GM23338 (cell line): ENCODE data around the gene AKTIP. TPM values are rescaled to one million over a fixed set of nuclear protein-coding genes. Genes with fewer than 3 reads are reported as not detected.

Experiments
- ATAC-seq: fragments of 200-7000 bp; cut with Tn5 transposase; 3 replicates; pipeline ENCODE4 v1.9.1; 2020
- DNase-seq: peaks from one replicate; pipeline ENCODE4 v3.0.0-alpha.2; 2015; ENCODE audit warnings: low spot score
- H2AFZ ChIP-seq: fragments of 200-600 bp; sonication (generic); 2 replicates; pipeline ENCODE4 v1.8.0; 2016; ENCODE audit warnings: antibody characterized with exemption, mild to moderate bottlenecking, moderate library complexity
- H3F3A ChIP-seq: fragments of 200-600 bp; sonication (generic); replicated peaks from 2 replicates; pipeline ENCODE4 v1.8.0; 2017; ENCODE audit warnings: antibody characterized with exemption, mixed run types, low read depth
- H3K27ac ChIP-seq: fragments of 200-600 bp; sonication (generic); 2 replicates; pipeline ENCODE4 v1.6.1; 2016; ENCODE audit warnings: low read depth
- H3K27me3 ChIP-seq: fragments of 200-600 bp; sonication (generic); 2 replicates; pipeline ENCODE4 v1.8.0; 2016; ENCODE audit warnings: mild to moderate bottlenecking, mixed run types, moderate library complexity; ENCODE audit not compliant: insufficient read depth
- H3K36me3 ChIP-seq: fragments of 200-600 bp; sonication (generic); 2 replicates; pipeline ENCODE4 v1.8.0; 2016; ENCODE audit warnings: mild to moderate bottlenecking; ENCODE audit not compliant: insufficient read depth
- H3K4me1 ChIP-seq: fragments of 200-600 bp; sonication (generic); 2 replicates; pipeline ENCODE4 v1.8.0; 2016; ENCODE audit warnings: mild to moderate bottlenecking, moderate library complexity; ENCODE audit not compliant: insufficient read depth
- H3K4me2 ChIP-seq: fragments of 200-600 bp; sonication (generic); 2 replicates; pipeline ENCODE4 v1.7.1; 2017; ENCODE audit warnings: mixed run types
- H3K4me3 ChIP-seq: fragments of 200-600 bp; sonication (generic); 2 replicates; pipeline ENCODE4 v1.6.1; 2016; ENCODE audit warnings: mixed run types
- H3K79me2 ChIP-seq: fragments of 200-600 bp; sonication (generic); replicated peaks from 2 replicates; pipeline ENCODE4 v1.8.0; 2017; ENCODE audit warnings: mild to moderate bottlenecking; ENCODE audit not compliant: insufficient read depth
- H3K9me2 ChIP-seq: fragments of 200-600 bp; sonication (generic); 2 replicates; pipeline ENCODE4 v1.8.0; 2017; ENCODE audit not compliant: insufficient read depth
- H4K20me1 ChIP-seq: fragments of 200-600 bp; sonication (generic); replicated peaks from 2 replicates; pipeline ENCODE4 v1.8.0; 2017; ENCODE audit warnings: mild to moderate bottlenecking; ENCODE audit not compliant: insufficient read depth
- H3K27ac Mint-ChIP-seq: 2 replicates; pipeline ENCODE4 v1.8.0; 2020; ENCODE audit warnings: inconsistent platforms, mild to moderate bottlenecking, moderate library complexity, mixed read lengths
- H3K27me3 Mint-ChIP-seq: 3 replicates; pipeline ENCODE4 v1.8.0; 2022; ENCODE audit warnings: low read depth, mild to moderate bottlenecking, moderate library complexity, mixed read lengths, inconsistent platforms; ENCODE audit not compliant: insufficient read depth, poor library complexity
- H3K36me3 Mint-ChIP-seq: 3 replicates; pipeline ENCODE4 v1.8.0; 2021; ENCODE audit warnings: low read depth, mild to moderate bottlenecking, inconsistent platforms, moderate library complexity, mixed read lengths
- H3K4me1 Mint-ChIP-seq: 3 replicates; pipeline ENCODE4 v1.8.0; 2020; ENCODE audit warnings: mild to moderate bottlenecking, inconsistent platforms, mixed read lengths
- H3K4me3 Mint-ChIP-seq: 3 replicates; pipeline ENCODE4 v1.8.0; 2021; ENCODE audit warnings: moderate library complexity, mild to moderate bottlenecking, inconsistent platforms, mixed read lengths
- H3K9me3 Mint-ChIP-seq: 3 replicates; pipeline ENCODE4 v1.8.0; 2020; ENCODE audit warnings: moderate library complexity, mild to moderate bottlenecking, inconsistent platforms, mixed read lengths
- CREB1 ChIP-seq: fragments of 250-450 bp; sonication (Bioruptor Pico); IDR thresholded peaks from 2 replicates; pipeline ENCODE4 v1.5.0; 2020; ENCODE audit warnings: low read depth, mild to moderate bottlenecking, moderate library complexity
- CTCF ChIP-seq, 2 experiments: fragments of 200-600 bp in 1 of 2; sonication (generic) in 1 of 2; conservative IDR thresholded peaks; 2 replicates each; pipeline versions ENCODE4 v1.5.1 to v1.6.1; 2016 to 2017; ENCODE audit warnings: antibody characterized with exemption in 2 of 2, low read depth in 2 of 2, mild to moderate bottlenecking in 2 of 2, moderate library complexity in 1 of 2
- ETS1 ChIP-seq: IDR thresholded peaks from 2 replicates; pipeline ENCODE4 v1.6.1; 2016; ENCODE audit warnings: antibody characterized with exemption
- EZH2 ChIP-seq: fragments of 200-600 bp; sonication (generic); IDR thresholded peaks from one replicate; pipeline ENCODE4 v1.8.0; 2017; ENCODE audit warnings: antibody characterized with exemption, mild to moderate bottlenecking, low read depth; ENCODE audit not compliant: unreplicated experiment
- EZH2phosphoT487 ChIP-seq: fragments of 200-600 bp; sonication (generic); IDR thresholded peaks from one replicate; pipeline ENCODE4 v1.8.1; 2018; ENCODE audit warnings: antibody characterized with exemption; ENCODE audit not compliant: unreplicated experiment
- JUNB ChIP-seq: IDR thresholded peaks from one replicate; pipeline ENCODE4 v1.6.1; 2016; ENCODE audit warnings: antibody characterized with exemption; ENCODE audit not compliant: unreplicated experiment
- NANOG ChIP-seq: IDR thresholded peaks from 2 replicates; pipeline ENCODE4 v1.6.1; 2016; ENCODE audit warnings: antibody characterized with exemption, borderline replicate concordance
- POLR2AphosphoS5 ChIP-seq: IDR thresholded peaks from 2 replicates; pipeline ENCODE4 v1.6.1; 2016; ENCODE audit warnings: antibody characterized with exemption, low read depth
- REST ChIP-seq: IDR thresholded peaks from one replicate; pipeline ENCODE4 v1.6.1; 2018; ENCODE audit warnings: antibody characterized with exemption; ENCODE audit not compliant: unreplicated experiment
- STAT1 ChIP-seq: IDR thresholded peaks from one replicate; pipeline ENCODE4 v1.6.1; 2016; ENCODE audit warnings: antibody characterized with exemption; ENCODE audit not compliant: unreplicated experiment
- ZNF114 ChIP-seq: fragments of 250-450 bp; sonication (Bioruptor Pico); IDR thresholded peaks from 2 replicates; pipeline ENCODE4 v1.5.0; 2020; ENCODE audit warnings: mild to moderate bottlenecking, moderate library complexity
- ZNF331 ChIP-seq: fragments of 250-450 bp; sonication (Bioruptor Pico); IDR thresholded peaks from 2 replicates; pipeline ENCODE4 v1.5.0; 2020; ENCODE audit warnings: low read depth, mild to moderate bottlenecking, moderate library complexity
- polyA plus RNA-seq: library from polyadenylated mRNA; unstranded; fragments of >200 nt; fragmentation: Nextera tagmentation; extraction: Ambion mirVana; gene quantifications from 2 replicates; pipeline ENCODE4 v1.2.1, GENCODE V29; 2016
- total RNA-seq: library from RNA; depleted of rRNA; stranded (reverse); fragments of >200 nt; shearing (Covaris generic); gene quantifications from 2 replicates; pipeline ENCODE4 v1.2.3, GENCODE V29; 2014

AKTIP gene
- total and polyA plus RNA-seq, 2 experiments from 2014 or later = 17.3 to 21.6 TPM

DNA sequence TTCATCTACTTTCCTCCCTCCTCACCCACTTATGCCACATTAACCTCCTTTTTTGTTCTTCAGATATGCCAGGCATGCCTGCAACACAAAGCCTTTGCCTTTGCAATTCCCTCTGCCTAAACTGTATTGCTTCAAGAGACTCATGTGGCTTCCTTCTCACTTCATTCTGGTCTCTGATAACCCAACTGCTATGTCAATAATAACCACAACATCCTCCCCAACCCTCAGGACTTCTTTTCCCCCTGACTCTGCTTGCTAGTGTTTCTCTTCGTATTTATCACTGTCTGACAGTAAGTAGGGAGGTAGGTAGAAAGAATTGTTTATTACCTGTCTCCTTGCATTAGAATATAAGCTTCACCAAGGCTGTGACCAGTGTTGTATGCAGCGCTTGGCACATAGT lies 46.4 kb downstream of the AKTIP start:
- Histone ChIP-seq H3F3A (no peaks in the 10 kb centered on the region), H3K4me3 (no peak overlapping the region), H3K4me1 (no peaks in the 10 kb centered on the region), H4K20me1 (no peaks in the 10 kb centered on the region), H3K27ac (no peak overlapping the region), H3K9me2 (no peaks in the 10 kb centered on the region), H3K4me2 (no peak overlapping the region), H3K79me2 (no peaks in the 10 kb centered on the region), H3K36me3 (peaks cover 45% of the 10 kb centered on the region), H2AFZ (no peak overlapping the region), H3K27me3 (no peaks in the 10 kb centered on the region)
- Mint-ChIP-seq H3K4me1 (peaks cover 3% of the 10 kb centered on the region; the same call in 2 of the 3 replicates), H3K9me3 (no peaks in the 10 kb centered on the region), H3K4me3 (no peak overlapping the region), H3K27me3 (peaks cover 4% of the 10 kb centered on the region), H3K36me3 (peaks cover 48% of the 10 kb centered on the region), H3K27ac (no peak overlapping the region; the same call in 1 of the 2 replicates)
- TF ChIP-seq CTCF (conservative IDR thresholded peaks at IDR 0.05; ENCODE audit: low read depth in 2 of 2) (no peak), NANOG (no peak), JUNB (no peak), ZNF331 (no peak), EZH2phosphoT487 (no peak), POLR2AphosphoS5 (no peak)
- DNase-seq (peak; percentile 3), ATAC-seq (no peak)

GRCh38 chr16:53453928-53454327 lies 49.1 kb downstream of the AKTIP start:
- no peaks in the 10 kb centered on the region for H3K9me3 Mint-ChIP-seq
- H3K4me1 ChIP-seq = no peaks in the 10 kb centered on the region
- ATAC-seq (no peak), DNase-seq (no peak)
- H3F3A ChIP-seq = no peaks in the 10 kb centered on the region
- no peak overlapping the region for H3K4me3 Mint-ChIP-seq
- no peak overlapping the region for H3K4me2 ChIP-seq
- peaks cover 4% of the 10 kb centered on the region for H3K27me3 Mint-ChIP-seq
- peaks cover 3% of the 10 kb centered on the region; the same call in 2 of the 3 replicates for H3K4me1 Mint-ChIP-seq
- no peaks in the 10 kb centered on the region for H3K9me2 ChIP-seq
- H3K27me3 ChIP-seq = no peaks in the 10 kb centered on the region
- H3K27ac Mint-ChIP-seq = no peak overlapping the region
- peaks cover 31% of the 10 kb centered on the region for H3K36me3 Mint-ChIP-seq
- no peak overlapping the region for H3K27ac ChIP-seq
- no peak overlapping the region for H2AFZ ChIP-seq
- peaks cover 22% of the 10 kb centered on the region for H3K36me3 ChIP-seq
- H3K4me3 ChIP-seq = no peak overlapping the region
- H4K20me1 ChIP-seq = no peaks in the 10 kb centered on the region
- H3K79me2 ChIP-seq = no peaks in the 10 kb centered on the region
- no peak for TF ChIP-seq ZNF331
- TF ChIP-seq ZNF114 (CRISPR knock-in tag) = no peak
- TF ChIP-seq CREB1 (CRISPR knock-in tag) = no peak
- TF ChIP-seq JUNB = no peak
- no peak for TF ChIP-seq POLR2AphosphoS5
- TF ChIP-seq ETS1 = no peak
- no peak for TF ChIP-seq NANOG
- no peak for TF ChIP-seq REST
- no peak for TF ChIP-seq CTCF (conservative IDR thresholded peaks at IDR 0.05; ENCODE audit: low read depth in 2 of 2)
- TF ChIP-seq EZH2 = no peak
- TF ChIP-seq STAT1 = no peak
- TF ChIP-seq EZH2phosphoT487 = no peak
